ENCODE measurements around the gene H2AZ2.

- no peak for TF ChIP-seq CTCF (conservative IDR thresholded peaks at IDR 0.05; ENCODE audit: low read length)
- TF ChIP-seq EZH2phosphoT487 (IDR thresholded peaks at IDR 0.05; ENCODE audit: borderline replicate concordance, low read depth, low read length): no peak
Measured at GRCh38 chr7:44893710-44894234, 45.9 kb upstream of the H2AZ2 start.
